Measurements from ENCODE around the gene SOX12.
A peak's percentile ranks its signal among the peaks of the same experiment; 100 is the strongest.

The SOX12 gene

GRCh38 chr20:300345-300990 lies 24.9 kb upstream of the SOX12 start:
- no peak for DNase-seq (ENCODE audit: low read depth in 1 of 2, low spot score in 1 of 2)
- Histone ChIP-seq H3K27me3 (ENCODE audit: insufficient read depth, poor library complexity, severe bottlenecking) (no peaks in the 10 kb centered on the region), H3K27ac (replicated peaks) (no peak overlapping the region), H3K4me3 (replicated peaks; ENCODE audit: insufficient read depth, low read length) (no peak overlapping the region)
- TF ChIP-seq SPI1 (IDR thresholded peaks at IDR 0.05; ENCODE audit: borderline replicate concordance, low read depth): peak; percentile 32; the same call in 1 of the 2 replicates
- TF ChIP-seq POLR2AphosphoS5 (IDR thresholded peaks at IDR 0.05; ENCODE audit: low read depth): no peak

- Histone ChIP-seq H3K4me3 (replicated peaks; ENCODE audit: insufficient read depth, low read length) (no peak overlapping the region), H3K27me3 (ENCODE audit: insufficient read depth, poor library complexity, severe bottlenecking) (no peaks in the 10 kb centered on the region), H3K27ac (replicated peaks) (no peak overlapping the region)
- DNase-seq (ENCODE audit: low read depth in 1 of 2, low spot score in 1 of 2): no peak
- no peak for TF ChIP-seq GABPA (IDR thresholded peaks at IDR 0.05; ENCODE audit: low read depth)
- no peak for TF ChIP-seq POLR2AphosphoS5 (IDR thresholded peaks at IDR 0.05; ENCODE audit: low read depth)
- TF ChIP-seq SPI1 (IDR thresholded peaks at IDR 0.05; ENCODE audit: borderline replicate concordance, low read depth): no peak
- no peak for TF ChIP-seq CTCF (IDR thresholded peaks at IDR 0.05; ENCODE audit: insufficient read depth, low read length)
- no peak for TF ChIP-seq REST (IDR thresholded peaks at IDR 0.05; ENCODE audit: insufficient replicate concordance, low read depth)
Observed at GRCh38 chr20:301886-302848, 23.2 kb upstream of the SOX12 start.

- TF ChIP-seq REST (IDR thresholded peaks at IDR 0.05; ENCODE audit: insufficient replicate concordance, low read depth) (no peak), CTCF (IDR thresholded peaks at IDR 0.05; ENCODE audit: insufficient read depth, low read length) (no peak), GABPA (IDR thresholded peaks at IDR 0.05; ENCODE audit: low read depth) (no peak), SPI1 (IDR thresholded peaks at IDR 0.05; ENCODE audit: borderline replicate concordance, low read depth) (no peak), POLR2AphosphoS5 (IDR thresholded peaks at IDR 0.05; ENCODE audit: low read depth) (no peak)
- Histone ChIP-seq H3K4me3 (replicated peaks; ENCODE audit: insufficient read depth, low read length) (no peak overlapping the region), H3K27ac (replicated peaks) (no peak overlapping the region), H3K27me3 (ENCODE audit: insufficient read depth, poor library complexity, severe bottlenecking) (no peaks in the 10 kb centered on the region)
- DNase-seq (ENCODE audit: low read depth in 1 of 2, low spot score in 1 of 2): no peak
Observed at GRCh38 chr20:305745-306144, 19.6 kb upstream of the SOX12 start.

- no peaks in the 10 kb centered on the region for H3K27me3 ChIP-seq (ENCODE audit: insufficient read depth, poor library complexity, severe bottlenecking)
- TF ChIP-seq REST (IDR thresholded peaks at IDR 0.05; ENCODE audit: insufficient replicate concordance, low read depth): no peak
- TF ChIP-seq CTCF (IDR thresholded peaks at IDR 0.05; ENCODE audit: insufficient read depth, low read length): no peak
- TF ChIP-seq SPI1 (IDR thresholded peaks at IDR 0.05; ENCODE audit: borderline replicate concordance, low read depth): no peak
- no peak for TF ChIP-seq POLR2AphosphoS5 (IDR thresholded peaks at IDR 0.05; ENCODE audit: low read depth)
- no peak for TF ChIP-seq GABPA (IDR thresholded peaks at IDR 0.05; ENCODE audit: low read depth)
- no peak for DNase-seq (ENCODE audit: low read depth in 1 of 2, low spot score in 1 of 2)
- H3K27ac ChIP-seq (replicated peaks): no peak overlapping the region
- H3K4me3 ChIP-seq (replicated peaks; ENCODE audit: insufficient read depth, low read length): no peak overlapping the region
Observed at GRCh38 chr20:308427-309038, 16.8 kb upstream of the SOX12 start.

All from HL-60 (cell line).